BLaER1 treated with 17β-estradiol and CSF1 and Interleukin-3, amounts not matched to agents 10 nM and 100 nM (cell line): ENCODE measurements around the gene SH3PXD2A.
"Not testable (repeated sequence)": the region's sequence is repeated elsewhere in the genome, so short reads cannot be mapped to it uniquely, and the experiment has no call there.

ENCODE experiments used
- H3K27ac ChIP-seq, 11 experiments: shearing (Covaris generic); formaldehyde crosslinking; 2 replicates each; pipeline ENCODE4 v1.8.1; 2022
- H3K27me3 ChIP-seq, 11 experiments: shearing (Covaris generic); formaldehyde crosslinking; 2 replicates each; pipeline ENCODE4 v1.8.1; 2022
- H3K36me3 ChIP-seq, 11 experiments: shearing (Covaris generic); formaldehyde crosslinking; 2 replicates each; pipeline ENCODE4 v1.8.1; 2022
- H3K4me1 ChIP-seq, 10 experiments: shearing (Covaris generic); formaldehyde crosslinking; 2 replicates each; pipeline ENCODE4 v1.8.1; 2022
- H3K4me2 ChIP-seq, 11 experiments: shearing (Covaris generic); formaldehyde crosslinking; 2 replicates each; pipeline ENCODE4 v1.8.1; 2022
- H3K4me3 ChIP-seq, 10 experiments: shearing (Covaris generic); formaldehyde crosslinking; 2 replicates each; pipeline ENCODE4 v1.8.1; 2022
- H3K9ac ChIP-seq, 11 experiments: shearing (Covaris generic); formaldehyde crosslinking; 2 replicates each; pipeline ENCODE4 v1.8.1; 2022
- H3K9me3 ChIP-seq, 11 experiments: shearing (Covaris generic); formaldehyde crosslinking; replicated peaks in 1 of 11; 2 replicates each; pipeline ENCODE4 v1.8.1; 2022
- H4K20me1 ChIP-seq, 11 experiments: shearing (Covaris generic); formaldehyde crosslinking; 2 replicates each; pipeline ENCODE4 v1.8.1; 2022
- Cebpa-rat ChIP-seq, 11 experiments: shearing (Covaris generic); IDR thresholded peaks; 2 replicates each; pipeline ENCODE4 v1.8.1; 2022

The SH3PXD2A gene

GRCh38 chr10:103733045-103733419 lies 122.3 kb downstream of the SH3PXD2A start:
- no peak overlapping the region for H3K4me2 ChIP-seq
- peaks cover 33 to 97% (median 70%) of the 10 kb centered on the region in 11 experiments for H3K36me3 ChIP-seq

GRCh38 chr10:103732339-103733044 lies 122.9 kb downstream of the SH3PXD2A start:
- Histone ChIP-seq H3K36me3 (peaks cover 33 to 97% (median 70%) of the 10 kb centered on the region in 11 experiments), H3K4me2 (no peak overlapping the region), H3K9me3 (no peaks in the 10 kb centered on the region), H3K9ac (no peak overlapping the region), H3K4me1 (peaks cover 2 to 33% (median 12%) of the 10 kb centered on the region in 10 experiments; a peak in 19 of 20 replicates), H3K4me3 (no peak overlapping the region), H3K27me3 (no peaks in the 10 kb centered on the region), H4K20me1 (peaks cover 0 to 54% (median 24%) of the 10 kb centered on the region in 11 experiments; a peak in 15 of 22 replicates), H3K27ac (no peak overlapping the region; a peak in 1 of 22 replicates)
- TF ChIP-seq Cebpa-rat (IDR thresholded peaks at IDR 0.05) = no peak

More at GRCh38 chr10:103733045-103733419, 122.3 kb downstream of the SH3PXD2A start:
- Histone ChIP-seq H3K27ac (no peak overlapping the region; a peak in 1 of 22 replicates), H3K9ac (no peak overlapping the region), H3K4me1 (peaks cover 7 to 38% (median 15%) of the 10 kb centered on the region in 10 experiments; a peak in 19 of 20 replicates), H3K9me3 (no peaks in the 10 kb centered on the region), H4K20me1 (peaks cover 0 to 49% (median 24%) of the 10 kb centered on the region in 11 experiments; a peak in 15 of 22 replicates), H3K4me3 (no peak overlapping the region), H3K27me3 (no peaks in the 10 kb centered on the region)
- no peak for TF ChIP-seq Cebpa-rat (IDR thresholded peaks at IDR 0.05)

- Histone ChIP-seq H4K20me1 (peaks cover 0 to 61% (median 27%) of the 10 kb centered on the region in 11 experiments; a peak in 15 of 22 replicates), H3K9me3 (no peaks in the 10 kb centered on the region), H3K36me3 (peaks cover 37 to 97% (median 70%) of the 10 kb centered on the region in 11 experiments), H3K27ac (peak overlapping the region in 1 of 11 experiments; percentile 11; a peak in 2 of 22 replicates), H3K4me3 (no peak overlapping the region), H3K9ac (no peak overlapping the region), H3K4me2 (no peak overlapping the region), H3K4me1 (peaks cover 0 to 33% (median 8%) of the 10 kb centered on the region in 10 experiments; a peak in 13 of 20 replicates), H3K27me3 (no peaks in the 10 kb centered on the region)
- no peak for TF ChIP-seq Cebpa-rat (IDR thresholded peaks at IDR 0.05)
These were observed 123.6 kb downstream of the SH3PXD2A start for GRCh38 chr10:103731609-103732270.

- peaks cover 36 to 97% (median 71%) of the 10 kb centered on the region in 11 experiments for H3K36me3 ChIP-seq
- H4K20me1 ChIP-seq = peaks cover 0 to 55% (median 21%) of the 10 kb centered on the region in 11 experiments; a peak in 15 of 22 replicates
- H3K9me3 ChIP-seq, H3K4me3 ChIP-seq, H3K27me3 ChIP-seq: not testable (repeated sequence)
- H3K27ac ChIP-seq = peak overlapping the region in 4 of 11 experiments; percentile 5 to 16 (median 10); a peak in 2 of 22 replicates
- H3K4me2 ChIP-seq = 0 out of 22 replicates have a peak overlapping the region, but pooled peaks of 1 of the 11 experiments have one; percentile 18
- H3K9ac ChIP-seq = 0 out of 22 replicates have a peak overlapping the region, but pooled peaks of 1 of the 11 experiments have one; percentile 3
- peaks cover 0 to 33% (median 8%) of the 10 kb centered on the region in 10 experiments; a peak in 12 of 20 replicates for H3K4me1 ChIP-seq
These were observed 124.3 kb downstream of the SH3PXD2A start for GRCh38 chr10:103731026-103731425.

GRCh38 chr10:103729851-103730250 lies 125.5 kb downstream of the SH3PXD2A start:
- TF ChIP-seq Cebpa-rat (IDR thresholded peaks at IDR 0.05) = no peak
- Histone ChIP-seq H3K36me3 (peaks cover 40 to 99% (median 71%) of the 10 kb centered on the region in 11 experiments), H3K9me3 (no peaks in the 10 kb centered on the region), H3K4me1 (peaks cover 0 to 33% (median 8%) of the 10 kb centered on the region in 10 experiments; a peak in 12 of 20 replicates), H3K27me3 (no peaks in the 10 kb centered on the region), H3K4me2 (no peak overlapping the region), H3K27ac (no peak overlapping the region; a peak in 1 of 22 replicates), H3K9ac (no peak overlapping the region), H4K20me1 (peaks cover 4 to 60% (median 18%) of the 10 kb centered on the region in 11 experiments; a peak in 15 of 22 replicates), H3K4me3 (no peak overlapping the region)

- no peaks in the 10 kb centered on the region for H3K27me3 ChIP-seq
- H3K9me3 ChIP-seq = no peaks in the 10 kb centered on the region
- peaks cover 49 to 99% (median 76%) of the 10 kb centered on the region in 11 experiments for H3K36me3 ChIP-seq
- H3K4me1 ChIP-seq = peaks cover 0 to 29% (median 6%) of the 10 kb centered on the region in 10 experiments; a peak in 12 of 20 replicates
- no peak overlapping the region for H3K9ac ChIP-seq
- peaks cover 6 to 70% (median 26%) of the 10 kb centered on the region in 11 experiments; a peak in 16 of 22 replicates for H4K20me1 ChIP-seq
- no peak overlapping the region for H3K4me3 ChIP-seq
- TF ChIP-seq Cebpa-rat (IDR thresholded peaks at IDR 0.05) = no peak
- H3K27ac ChIP-seq = no peak overlapping the region; a peak in 1 of 22 replicates
- H3K4me2 ChIP-seq = no peak overlapping the region
These were observed 127.2 kb downstream of the SH3PXD2A start for GRCh38 chr10:103727991-103728689.

- H4K20me1 ChIP-seq = peaks cover 5 to 64% (median 27%) of the 10 kb centered on the region in 11 experiments; a peak in 16 of 22 replicates
- no peak overlapping the region for H3K4me3 ChIP-seq
- peaks cover 0 to 24% (median 5%) of the 10 kb centered on the region in 10 experiments; a peak in 10 of 20 replicates for H3K4me1 ChIP-seq
- no peaks in the 10 kb centered on the region for H3K27me3 ChIP-seq
- H3K4me2 ChIP-seq = no peak overlapping the region
- no peaks in the 10 kb centered on the region for H3K9me3 ChIP-seq
- TF ChIP-seq Cebpa-rat (IDR thresholded peaks at IDR 0.05) = no peak
- H3K27ac ChIP-seq = no peak overlapping the region; a peak in 1 of 22 replicates
- H3K36me3 ChIP-seq = peaks cover 49 to 99% (median 76%) of the 10 kb centered on the region in 11 experiments
- H3K9ac ChIP-seq = no peak overlapping the region
These were observed 127.8 kb downstream of the SH3PXD2A start for GRCh38 chr10:103727546-103727963.

GRCh38 chr10:103726637-103727036 lies 128.7 kb downstream of the SH3PXD2A start:
- no peaks in the 10 kb centered on the region for H3K9me3 ChIP-seq
- no peaks in the 10 kb centered on the region for H3K27me3 ChIP-seq
- H4K20me1 ChIP-seq = peaks cover 5 to 60% (median 29%) of the 10 kb centered on the region in 11 experiments; a peak in 18 of 22 replicates
- no peak overlapping the region for H3K4me3 ChIP-seq
- H3K4me2 ChIP-seq = no peak overlapping the region
- H3K27ac ChIP-seq = no peak overlapping the region; a peak in 1 of 22 replicates
- peaks cover 57 to 100% (median 79%) of the 10 kb centered on the region in 11 experiments for H3K36me3 ChIP-seq
- no peak overlapping the region for H3K9ac ChIP-seq
- no peak for TF ChIP-seq Cebpa-rat (IDR thresholded peaks at IDR 0.05)
- H3K4me1 ChIP-seq = peaks cover 0 to 15% (median 5%) of the 10 kb centered on the region in 10 experiments; a peak in 9 of 20 replicates
